ENCODE data around the gene EGFL6. TPM values are rescaled to one million over a fixed set of nuclear protein-coding genes. Genes with fewer than 3 reads are reported as not detected.

The EGFL6 gene
- total RNA-seq, 1 donor from 2014 or later: 2.0 TPM

GRCh38 chrX:13551610-13552009 is 17.8 kb upstream of the EGFL6 start:
- H3K36me3 Mint-ChIP-seq (ENCODE audit: low read depth): no peaks in the 10 kb centered on the region
- no peak overlapping the region for H3K27ac Mint-ChIP-seq
- peaks cover 2% of the 10 kb centered on the region for H3K27me3 Mint-ChIP-seq (ENCODE audit: insufficient read depth)
- DNase-seq (ENCODE audit: low spot score): no peak
- no peak overlapping the region for H3K4me3 Mint-ChIP-seq
- H3K9me3 Mint-ChIP-seq: peaks cover 3% of the 10 kb centered on the region
- intact Hi-C loops (cut with micrococcal nuclease): no loop called here
- peaks cover 14% of the 10 kb centered on the region for H3K4me1 Mint-ChIP-seq (ENCODE audit: low read depth)

GRCh38 chrX:13552892-13553291 is 16.5 kb upstream of the EGFL6 start:
- no peak for DNase-seq (ENCODE audit: low spot score)
- Mint-ChIP-seq H3K4me1 (ENCODE audit: low read depth) (peaks cover 14% of the 10 kb centered on the region), H3K4me3 (no peak overlapping the region), H3K27ac (no peak overlapping the region), H3K36me3 (ENCODE audit: low read depth) (no peaks in the 10 kb centered on the region), H3K9me3 (peaks cover 3% of the 10 kb centered on the region), H3K27me3 (ENCODE audit: insufficient read depth) (peaks cover 2% of the 10 kb centered on the region)
- intact Hi-C loops (cut with micrococcal nuclease): no loop called here

GRCh38 chrX:13565511-13565910 is 3.9 kb upstream of the EGFL6 start:
- no peaks in the 10 kb centered on the region for H3K36me3 Mint-ChIP-seq (ENCODE audit: low read depth)
- no peak overlapping the region for H3K27ac Mint-ChIP-seq
- no peak for DNase-seq (ENCODE audit: low spot score)
- intact Hi-C loops (cut with micrococcal nuclease): no loop called here
- no peak overlapping the region for H3K4me3 Mint-ChIP-seq
- H3K4me1 Mint-ChIP-seq (ENCODE audit: low read depth): peaks cover 6% of the 10 kb centered on the region
- H3K27me3 Mint-ChIP-seq (ENCODE audit: insufficient read depth): peaks cover 8% of the 10 kb centered on the region
- no peaks in the 10 kb centered on the region for H3K9me3 Mint-ChIP-seq

- peaks cover 26% of the 10 kb centered on the region for H3K4me1 Mint-ChIP-seq (ENCODE audit: low read depth)
- no peak for DNase-seq (ENCODE audit: low spot score)
- no peaks in the 10 kb centered on the region for H3K36me3 Mint-ChIP-seq (ENCODE audit: low read depth)
- peak overlapping the region; percentile 75 for H3K4me3 Mint-ChIP-seq
- peaks cover 6% of the 10 kb centered on the region for H3K27me3 Mint-ChIP-seq (ENCODE audit: insufficient read depth)
- H3K9me3 Mint-ChIP-seq: no peaks in the 10 kb centered on the region
- intact Hi-C loops (cut with micrococcal nuclease): loop anchor here (5.0 kb wide), 1 partner anchor 172 kb away; no protein-coding TSS in a partner anchor
- no peak overlapping the region for H3K27ac Mint-ChIP-seq
Measured at GRCh38 chrX:13570261-13570605, 832 bp downstream of the EGFL6 start.

GRCh38 chrX:13571136-13571535 is 1.7 kb downstream of the EGFL6 start:
- intact Hi-C loops (cut with micrococcal nuclease): loop anchor here (5.0 kb wide), 1 partner anchor 171 kb away; no protein-coding TSS in a partner anchor
- no peaks in the 10 kb centered on the region for H3K9me3 Mint-ChIP-seq

GRCh38 chrX:13574600-13574999 is 5.2 kb downstream of the EGFL6 start:
- DNase-seq (ENCODE audit: low spot score): no peak
- peaks cover 3% of the 10 kb centered on the region for H3K27me3 Mint-ChIP-seq (ENCODE audit: insufficient read depth)
- H3K36me3 Mint-ChIP-seq (ENCODE audit: low read depth): no peaks in the 10 kb centered on the region
- no peak overlapping the region for H3K27ac Mint-ChIP-seq
- peaks cover 26% of the 10 kb centered on the region for H3K4me1 Mint-ChIP-seq (ENCODE audit: low read depth)
- H3K4me3 Mint-ChIP-seq: no peak overlapping the region
- intact Hi-C loops (cut with micrococcal nuclease): loop anchor here (2.0 to 5.0 kb wide), 2 partner anchors 40 to 168 kb away; no protein-coding TSS in a partner anchor
- H3K9me3 Mint-ChIP-seq: no peaks in the 10 kb centered on the region

More at GRCh38 chrX:13571136-13571535, 1.7 kb downstream of the EGFL6 start:
- DNase-seq (ENCODE audit: low spot score): no peak
- Mint-ChIP-seq H3K36me3 (ENCODE audit: low read depth) (no peaks in the 10 kb centered on the region), H3K4me3 (no peak overlapping the region), H3K27me3 (ENCODE audit: insufficient read depth) (peaks cover 6% of the 10 kb centered on the region), H3K27ac (no peak overlapping the region), H3K4me1 (ENCODE audit: low read depth) (peaks cover 26% of the 10 kb centered on the region)

- Mint-ChIP-seq H3K27me3 (ENCODE audit: insufficient read depth) (no peaks in the 10 kb centered on the region), H3K36me3 (ENCODE audit: low read depth) (no peaks in the 10 kb centered on the region), H3K4me1 (ENCODE audit: low read depth) (peaks cover 3% of the 10 kb centered on the region), H3K4me3 (no peak overlapping the region), H3K27ac (no peak overlapping the region), H3K9me3 (no peaks in the 10 kb centered on the region)
- no peak for DNase-seq (ENCODE audit: low spot score)
- intact Hi-C loops (cut with micrococcal nuclease): no loop called here
Measured at GRCh38 chrX:13579661-13580060, 10.3 kb downstream of the EGFL6 start.

GRCh38 chrX:13581554-13581953 is 12.2 kb downstream of the EGFL6 start:
- no peaks in the 10 kb centered on the region for H3K36me3 Mint-ChIP-seq (ENCODE audit: low read depth)
- H3K4me1 Mint-ChIP-seq (ENCODE audit: low read depth): no peaks in the 10 kb centered on the region
- no peaks in the 10 kb centered on the region for H3K9me3 Mint-ChIP-seq
- no peak for DNase-seq (ENCODE audit: low spot score)
- H3K27ac Mint-ChIP-seq: no peak overlapping the region
- H3K27me3 Mint-ChIP-seq (ENCODE audit: insufficient read depth): no peaks in the 10 kb centered on the region
- H3K4me3 Mint-ChIP-seq: no peak overlapping the region
- intact Hi-C loops (cut with micrococcal nuclease): no loop called here

GRCh38 chrX:13587786-13588477 is 18.5 kb downstream of the EGFL6 start:
- intact Hi-C loops (cut with micrococcal nuclease): no loop called here
- H3K4me3 Mint-ChIP-seq: no peak overlapping the region
- no peaks in the 10 kb centered on the region for H3K36me3 Mint-ChIP-seq (ENCODE audit: low read depth)
- no peaks in the 10 kb centered on the region for H3K4me1 Mint-ChIP-seq (ENCODE audit: low read depth)
- H3K27ac Mint-ChIP-seq: no peak overlapping the region
- no peak for DNase-seq (ENCODE audit: low spot score)
- H3K9me3 Mint-ChIP-seq: no peaks in the 10 kb centered on the region
- H3K27me3 Mint-ChIP-seq (ENCODE audit: insufficient read depth): peaks cover 6% of the 10 kb centered on the region

GRCh38 chrX:13590207-13590606 is 20.8 kb downstream of the EGFL6 start:
- Mint-ChIP-seq H3K9me3 (no peaks in the 10 kb centered on the region), H3K27ac (no peak overlapping the region), H3K27me3 (ENCODE audit: insufficient read depth) (peaks cover 10% of the 10 kb centered on the region), H3K4me1 (ENCODE audit: low read depth) (no peaks in the 10 kb centered on the region), H3K36me3 (ENCODE audit: low read depth) (no peaks in the 10 kb centered on the region), H3K4me3 (no peak overlapping the region)
- no peak for DNase-seq (ENCODE audit: low spot score)
- intact Hi-C loops (cut with micrococcal nuclease): no loop called here

GRCh38 chrX:13590914-13591313 is 21.5 kb downstream of the EGFL6 start:
- Mint-ChIP-seq H3K4me1 (ENCODE audit: low read depth) (no peaks in the 10 kb centered on the region), H3K36me3 (ENCODE audit: low read depth) (no peaks in the 10 kb centered on the region), H3K27ac (no peak overlapping the region), H3K9me3 (no peaks in the 10 kb centered on the region), H3K27me3 (ENCODE audit: insufficient read depth) (peaks cover 10% of the 10 kb centered on the region), H3K4me3 (no peak overlapping the region)
- intact Hi-C loops (cut with micrococcal nuclease): no loop called here
- no peak for DNase-seq (ENCODE audit: low spot score)

- Mint-ChIP-seq H3K27me3 (ENCODE audit: insufficient read depth) (peaks cover 4% of the 10 kb centered on the region), H3K4me3 (no peak overlapping the region), H3K9me3 (no peaks in the 10 kb centered on the region), H3K27ac (no peak overlapping the region), H3K4me1 (ENCODE audit: low read depth) (no peaks in the 10 kb centered on the region), H3K36me3 (ENCODE audit: low read depth) (no peaks in the 10 kb centered on the region)
- no peak for DNase-seq (ENCODE audit: low spot score)
- intact Hi-C loops (cut with micrococcal nuclease): no loop called here
Measured at GRCh38 chrX:13597874-13598273, 28.5 kb downstream of the EGFL6 start.

GRCh38 chrX:13598877-13599276 is 29.5 kb downstream of the EGFL6 start:
- Mint-ChIP-seq H3K36me3 (ENCODE audit: low read depth) (no peaks in the 10 kb centered on the region), H3K27ac (no peak overlapping the region), H3K4me1 (ENCODE audit: low read depth) (no peaks in the 10 kb centered on the region), H3K4me3 (no peak overlapping the region), H3K9me3 (no peaks in the 10 kb centered on the region), H3K27me3 (ENCODE audit: insufficient read depth) (peaks cover under 1% of the 10 kb centered on the region)
- DNase-seq (ENCODE audit: low spot score): no peak
- intact Hi-C loops (cut with micrococcal nuclease): no loop called here

GRCh38 chrX:13599491-13599890 is 30.1 kb downstream of the EGFL6 start:
- no peaks in the 10 kb centered on the region for H3K4me1 Mint-ChIP-seq (ENCODE audit: low read depth)
- no peak overlapping the region for H3K4me3 Mint-ChIP-seq
- no peaks in the 10 kb centered on the region for H3K36me3 Mint-ChIP-seq (ENCODE audit: low read depth)
- no peak for DNase-seq (ENCODE audit: low spot score)
- no peaks in the 10 kb centered on the region for H3K27me3 Mint-ChIP-seq (ENCODE audit: insufficient read depth)
- no peaks in the 10 kb centered on the region for H3K9me3 Mint-ChIP-seq
- H3K27ac Mint-ChIP-seq: no peak overlapping the region
- intact Hi-C loops (cut with micrococcal nuclease): no loop called here

Measured in activated T-helper 1 cell treated with anti-CD3 and anti-CD28 coated beads, Interleukin-12 subunit alpha, Interleukin-12 subunit beta, Interleukin-2, Interleukin-4 antibody, amounts not matched to agents 30 ng/mL and 10 ng/mL and 1 ng/mL, durations not matched to agents 14 hours and 24 hours and 36 hours (primary cell).